A549 (cell line): ENCODE data around the gene PRSS8. TPM values are rescaled to one million over a fixed set of nuclear protein-coding genes. Genes with fewer than 3 reads are reported as not detected.
A peak's percentile ranks its signal among the peaks of the same experiment; 100 is the strongest.

Source experiments
- ATAC-seq, 2 experiments: fragments of 200-7000 bp in 1 of 2; fragments of >200 bp in 1 of 2; cut with Nextera tagmentation in 1 of 2; cut with Tn5 transposase in 1 of 2; 3 replicates each; pipeline versions ENCODE4 v1.8.0 to v1.9.1; 2018 to 2020; ENCODE audit warnings: mild to moderate bottlenecking in 1 of 2, moderate library complexity in 1 of 2
- CTCF ChIA-PET: fragments of 300-600 bp; sonication (Branson Sonifier 250); formaldehyde crosslinking; extraction: SDS; loops from one replicate; lab custom pipeline; 2021; ENCODE audit warnings: antibody characterized with exemption, inconsistent platforms; lab: Yijun Ruan, JAX
- POLR2A ChIA-PET: fragments of 350-600 bp; formaldehyde crosslinking; extraction: SDS; loops from one replicate; lab custom pipeline; 2021; ENCODE audit warnings: antibody characterized with exemption, inconsistent platforms; lab: Yijun Ruan, JAX
- DNase-seq, 2 experiments: peaks; one replicate each; pipeline versions ENCODE4 v3.0.0 to v3.0.0-alpha.2; 2011 to 2016; ENCODE audit warnings: low read depth in 1 of 2, low spot score in 1 of 2
- FAIRE-seq: peaks from 2 replicates; lab custom pipeline; 2011; peaks lifted over from hg19 to GRCh38; lab: Jason Lieb, UNC
- H3K27ac ChIP-seq, 2 experiments: fragments of >200 bp; sonication (Bioruptor Twin); formaldehyde crosslinking; 3 replicates each; pipeline ENCODE4 v1.5.1; 2016 to 2017
- H3K4me1 ChIP-seq: fragments of >200 bp; sonication (Bioruptor Twin); formaldehyde crosslinking; 3 replicates; pipeline ENCODE4 v1.6.1; 2016
- H3K4me2 ChIP-seq: fragments of >200 bp; sonication (Bioruptor Twin); formaldehyde crosslinking; 3 replicates; pipeline ENCODE4 v1.6.1; 2016
- H3K4me3 ChIP-seq: fragments of >200 bp; sonication (Bioruptor Twin); formaldehyde crosslinking; 3 replicates; pipeline ENCODE4 v1.5.1; 2016
- H3K9me3 ChIP-seq: fragments of >200 bp; sonication (Bioruptor Twin); formaldehyde crosslinking; 3 replicates; pipeline ENCODE4 v1.6.1; 2016
- CBX8 ChIP-seq: fragments of 200-600 bp; sonication (generic); IDR thresholded peaks from 2 replicates; pipeline ENCODE4 v1.6.1; 2016
- CHD2 ChIP-seq: fragments of 150-350 bp; IDR thresholded peaks from 2 replicates; pipeline ENCODE4 v1.6.1; 2014; ENCODE audit warnings: low read length; ENCODE audit not compliant: partially characterized antibody
- CHD4 ChIP-seq: fragments of 200-600 bp; sonication (generic); IDR thresholded peaks from 2 replicates; pipeline ENCODE4 v1.6.1; 2016; ENCODE audit warnings: antibody characterized with exemption, mild to moderate bottlenecking, borderline replicate concordance
- CTCF ChIP-seq: fragments of >200 bp; sonication (Bioruptor Twin); formaldehyde crosslinking; IDR thresholded peaks from 3 replicates; pipeline ENCODE4 v1.5.1; 2016
- ELK1 ChIP-seq: fragments of 150-350 bp; IDR thresholded peaks from 2 replicates; pipeline ENCODE4 v1.6.1; 2014; ENCODE audit warnings: low read depth, mild to moderate bottlenecking, low read length
- FOSL2 ChIP-seq, 2 experiments: fragments of 450-650 bp in 1 of 2; fragments of >200 bp in 1 of 2; sonication (Bioruptor Twin) in 1 of 2; formaldehyde crosslinking; IDR thresholded peaks; 2 replicates each; pipeline versions ENCODE4 v1.5.0 to v1.6.1; 2016 to 2020; ENCODE audit warnings: mild to moderate bottlenecking in 1 of 2, moderate library complexity in 1 of 2
- HDAC2 ChIP-seq: fragments of 200-600 bp; sonication (generic); IDR thresholded peaks from 2 replicates; pipeline ENCODE4 v1.6.1; 2016
- HMGXB4 ChIP-seq: fragments of 250-450 bp; sonication (Bioruptor Pico); IDR thresholded peaks from 2 replicates; pipeline ENCODE4 v1.5.0; 2021; ENCODE audit warnings: mild to moderate bottlenecking, moderate library complexity, borderline replicate concordance
- HOXB13 ChIP-seq: fragments of 250-450 bp; sonication (Bioruptor Pico); IDR thresholded peaks from 2 replicates; pipeline ENCODE4 v1.5.0; 2020; ENCODE audit warnings: low read depth, mild to moderate bottlenecking, moderate library complexity
- JUN ChIP-seq, 2 experiments: fragments of >200 bp; sonication (Bioruptor Twin); formaldehyde crosslinking; IDR thresholded peaks; 2 replicates in 1 of 2; 3 replicates in 1 of 2; pipeline ENCODE4 v1.6.1; 2016 to 2017
- KDM5A ChIP-seq: fragments of 200-600 bp; sonication (generic); IDR thresholded peaks from 2 replicates; pipeline ENCODE4 v1.6.1; 2016; ENCODE audit warnings: antibody characterized with exemption, mild to moderate bottlenecking
- NPAS2 ChIP-seq: fragments of 250-450 bp; sonication (Bioruptor Pico); IDR thresholded peaks from 2 replicates; pipeline ENCODE4 v1.8.0; 2022; ENCODE audit warnings: mild to moderate bottlenecking, moderate library complexity, borderline replicate concordance
- PBX3 ChIP-seq: IDR thresholded peaks from 2 replicates; pipeline ENCODE4 v1.6.1; 2012
- ZNF302 ChIP-seq: fragments of 250-450 bp; sonication (Bioruptor Pico); IDR thresholded peaks from 2 replicates; pipeline ENCODE4 v1.9.0; 2021; ENCODE audit warnings: inconsistent platforms, mild to moderate bottlenecking, moderate library complexity
- WGBS: methylation state at CpG from one replicate; pipeline ENCODE4 v1.1.6; 2017; ENCODE audit errors: missing lambda C conversion rate; 5-methylcytosine and 5-hydroxymethylcytosine counted together
- polyA plus RNA-seq, 4 experiments: library from polyadenylated mRNA; depleted of rRNA in 3 of 4; stranded (reverse); fragments of >200 nt; fragmentation: RNase III in 1 of 4; extraction: RNeasy Plus Mini Kit Qiagen cat#74134 plus additional on column Dnase treatment in 1 of 4; gene quantifications; 2 replicates in 3 of 4; 3 replicates in 1 of 4; pipeline ENCODE4 v1.2.3, GENCODE V29; 2011 to 2017
- small RNA-seq, 6 experiments: library from RNA; depleted of rRNA; stranded (forward); fragments of <200 nt; gene quantifications; one replicate each; pipeline ENCODE3, GENCODE V24; 2012

PRSS8 gene
- polyA plus RNA-seq, 2 of the 4 experiments (the other 2 are of a cell fraction): 0.08 to 0.09 TPM

- Histone ChIP-seq H3K27ac (no peak overlapping the region), H3K4me2 (no peak overlapping the region), H3K4me3 (no peak overlapping the region), H3K4me1 (no peaks in the 10 kb centered on the region), H3K9me3 (no peaks in the 10 kb centered on the region)
- ChIA-PET POLR2A (interaction anchor here (0.6 kb wide), 1 partner anchor 10 kb away, joined by 3 read pairs; the partner anchor contains the start of gene ZNF668), CTCF (interaction anchor here (0.8 to 3.8 kb wide), 2 partner anchors 13 to 98 kb away, joined by 3 to 17 read pairs; partner anchors contain the start of gene HSD3B7)
- DNase-seq: no peak
- no peak for FAIRE-seq
- no peak for ATAC-seq
- 83% methylated on average over 9 of the region's 9 CpGs for WGBS
- TF ChIP-seq PBX3: no peak
- 0 out of 5 replicates have a peak, but pooled peaks of 1 of the 2 experiments have one; percentile 13 for TF ChIP-seq JUN (IDR thresholded peaks at IDR 0.05)
These were observed 52.4 kb downstream of the PRSS8 start for GRCh38 chr16:31083081-31083480.

- POLR2A ChIA-PET: interaction anchor here (0.6 kb wide), 1 partner anchor 9 kb away, joined by 3 read pairs; the partner anchor contains the start of gene ZNF668
- no peaks in the 10 kb centered on the region for H3K9me3 ChIP-seq
- no peak overlapping the region for H3K4me2 ChIP-seq
- H3K4me1 ChIP-seq: no peaks in the 10 kb centered on the region
- DNase-seq (no peak), ATAC-seq (peak in 1 of 2 experiments; percentile 16; a peak in 3 of 6 replicates), FAIRE-seq (no peak)
- CTCF ChIA-PET: interaction anchor here (0.8 to 3.8 kb wide), 2 partner anchors 12 to 98 kb away, joined by 3 to 17 read pairs; partner anchors contain the start of gene HSD3B7
- 84% methylated on average over 12 of the region's 14 CpGs for WGBS
- TF ChIP-seq ZNF302 (CRISPR knock-in tag) (no peak), NPAS2 (CRISPR knock-in tag) (no peak), CHD2 (no peak), HOXB13 (CRISPR knock-in tag) (no peak), PBX3 (no peak), CTCF (no peak), FOSL2 (IDR thresholded peaks at IDR 0.05) (no peak), FOSL2 (CRISPR knock-in tag; IDR thresholded peaks at IDR 0.05) (no peak), ELK1 (no peak), HDAC2 (no peak), HMGXB4 (CRISPR knock-in tag) (no peak), KDM5A (no peak), CBX8 (no peak), CHD4 (no peak)
- no peak overlapping the region for H3K4me3 ChIP-seq
- no peak overlapping the region for H3K27ac ChIP-seq
These were observed 53.0 kb downstream of the PRSS8 start for GRCh38 chr16:31082368-31083045.

Small RNA genes within 50 kb of the gene (small RNA-seq; reads per million reads assigned to genes)
- gene AC009088.4 (0 to 2.1 (median 0) reads per million in 6 experiments), gene NDUFA3P6 (0 reads per million in 6 experiments)

Other genes starting within 250 kb of the PRSS8 start
- 9.5 and 10.8 TPM in 2 replicates for gene BCL7C, start 241.7 kb downstream of the PRSS8 start, polyA plus RNA-seq (2011; rRNA removed)
- gene BCL7C, start 241.7 kb downstream of the PRSS8 start, polyA plus RNA-seq (2017; fragmentation: RNase III; extraction: RNeasy Plus Mini Kit Qiagen cat#74134 plus additional on column Dnase treatment): 12.9 to 13.9 TPM (median 13.6 TPM) in 3 replicates
- gene CTF1, start 239.1 kb downstream of the PRSS8 start, polyA plus RNA-seq (2011; rRNA removed): 0.13 and 0.44 TPM in 2 replicates
- gene CTF1, start 239.1 kb downstream of the PRSS8 start, polyA plus RNA-seq (2017; fragmentation: RNase III; extraction: RNeasy Plus Mini Kit Qiagen cat#74134 plus additional on column Dnase treatment): 0.16 to 0.30 TPM (median 0.23 TPM) in 3 replicates
- 5.6 and 7.0 TPM in 2 replicates for gene FBXL19, start 212.2 kb downstream of the PRSS8 start, polyA plus RNA-seq (2011; rRNA removed)
- gene FBXL19, start 212.2 kb downstream of the PRSS8 start, polyA plus RNA-seq (2017; fragmentation: RNase III; extraction: RNeasy Plus Mini Kit Qiagen cat#74134 plus additional on column Dnase treatment): 15.5 to 21.5 TPM (median 18.3 TPM) in 3 replicates
- 14.1 and 17.3 TPM in 2 replicates for gene ORAI3, start 186.7 kb downstream of the PRSS8 start, polyA plus RNA-seq (2011; rRNA removed)
- 7.1 to 11.8 TPM (median 10.5 TPM) in 3 replicates for gene ORAI3, start 186.7 kb downstream of the PRSS8 start, polyA plus RNA-seq (2017; fragmentation: RNase III; extraction: RNeasy Plus Mini Kit Qiagen cat#74134 plus additional on column Dnase treatment)
- gene SETD1A, start 178.0 kb downstream of the PRSS8 start, polyA plus RNA-seq (2011; rRNA removed): 2.0 and 3.8 TPM in 2 replicates
- gene SETD1A, start 178.0 kb downstream of the PRSS8 start, polyA plus RNA-seq (2017; fragmentation: RNase III; extraction: RNeasy Plus Mini Kit Qiagen cat#74134 plus additional on column Dnase treatment): 15.7 to 22.6 TPM (median 21.2 TPM) in 3 replicates
- gene HSD3B7, start 150.5 kb downstream of the PRSS8 start, polyA plus RNA-seq (2011; rRNA removed): 10.5 and 15.2 TPM in 2 replicates
- 17.3 to 20.1 TPM (median 19.7 TPM) in 3 replicates for gene HSD3B7, start 150.5 kb downstream of the PRSS8 start, polyA plus RNA-seq (2017; fragmentation: RNase III; extraction: RNeasy Plus Mini Kit Qiagen cat#74134 plus additional on column Dnase treatment)
- 2.6 and 2.7 TPM in 2 replicates for gene STX1B, start 125.1 kb downstream of the PRSS8 start, polyA plus RNA-seq (2011; rRNA removed)
- 2.4 to 4.4 TPM (median 2.8 TPM) in 3 replicates for gene STX1B, start 125.1 kb downstream of the PRSS8 start, polyA plus RNA-seq (2017; fragmentation: RNase III; extraction: RNeasy Plus Mini Kit Qiagen cat#74134 plus additional on column Dnase treatment)
- 37.0 and 39.7 TPM in 2 replicates for gene STX4, start 102.2 kb downstream of the PRSS8 start, polyA plus RNA-seq (2011; rRNA removed)
- gene STX4, start 102.2 kb downstream of the PRSS8 start, polyA plus RNA-seq (2017; fragmentation: RNase III; extraction: RNeasy Plus Mini Kit Qiagen cat#74134 plus additional on column Dnase treatment): 67.9 to 79.5 TPM (median 73.9 TPM) in 3 replicates
- 3.9 and 4.7 TPM in 2 replicates for gene ZNF668, start 61.5 kb downstream of the PRSS8 start, polyA plus RNA-seq (2011; rRNA removed)
- gene ZNF668, start 61.5 kb downstream of the PRSS8 start, polyA plus RNA-seq (2017; fragmentation: RNase III; extraction: RNeasy Plus Mini Kit Qiagen cat#74134 plus additional on column Dnase treatment): 9.8 to 10.7 TPM (median 10.7 TPM) in 3 replicates
- 3.0 and 4.3 TPM in 2 replicates for gene ZNF646, start 61.3 kb downstream of the PRSS8 start, polyA plus RNA-seq (2011; rRNA removed)
- 7.8 to 9.1 TPM (median 8.2 TPM) in 3 replicates for gene ZNF646, start 61.3 kb downstream of the PRSS8 start, polyA plus RNA-seq (2017; fragmentation: RNase III; extraction: RNeasy Plus Mini Kit Qiagen cat#74134 plus additional on column Dnase treatment)
- 0.78 and 0.79 TPM in 2 replicates for gene PRSS53, start 46.8 kb downstream of the PRSS8 start, polyA plus RNA-seq (2011; rRNA removed)
- 1.2 to 1.7 TPM (median 1.5 TPM) in 3 replicates for gene PRSS53, start 46.8 kb downstream of the PRSS8 start, polyA plus RNA-seq (2017; fragmentation: RNase III; extraction: RNeasy Plus Mini Kit Qiagen cat#74134 plus additional on column Dnase treatment)
- 101 and 136 TPM in 2 replicates for gene VKORC1, start 40.9 kb downstream of the PRSS8 start, polyA plus RNA-seq (2011; rRNA removed)
- gene VKORC1, start 40.9 kb downstream of the PRSS8 start, polyA plus RNA-seq (2017; fragmentation: RNase III; extraction: RNeasy Plus Mini Kit Qiagen cat#74134 plus additional on column Dnase treatment): 83.6 to 97.6 TPM (median 94.2 TPM) in 3 replicates
- gene BCKDK, start 27.3 kb downstream of the PRSS8 start, polyA plus RNA-seq (2011; rRNA removed): 20.7 and 22.1 TPM in 2 replicates
- 35.1 to 36.7 TPM (median 36.4 TPM) in 3 replicates for gene BCKDK, start 27.3 kb downstream of the PRSS8 start, polyA plus RNA-seq (2017; fragmentation: RNase III; extraction: RNeasy Plus Mini Kit Qiagen cat#74134 plus additional on column Dnase treatment)
- 42.2 and 52.9 TPM in 2 replicates for gene KAT8, start 18.1 kb downstream of the PRSS8 start, polyA plus RNA-seq (2011; rRNA removed)
- gene KAT8, start 18.1 kb downstream of the PRSS8 start, polyA plus RNA-seq (2017; fragmentation: RNase III; extraction: RNeasy Plus Mini Kit Qiagen cat#74134 plus additional on column Dnase treatment): 34.0 to 38.3 TPM (median 34.4 TPM) in 3 replicates
- 0.41 TPM in 1 of 2 replicates, not detected in the other for gene PRSS36, start 14.3 kb upstream of the PRSS8 start, polyA plus RNA-seq (2011; rRNA removed)
- gene PRSS36, start 14.3 kb upstream of the PRSS8 start, polyA plus RNA-seq (2017; fragmentation: RNase III; extraction: RNeasy Plus Mini Kit Qiagen cat#74134 plus additional on column Dnase treatment): 0.55 to 0.75 TPM (median 0.55 TPM) in 3 replicates
- gene FUS, start 44.4 kb upstream of the PRSS8 start, polyA plus RNA-seq (2011; rRNA removed): 168 and 224 TPM in 2 replicates
- 740 to 780 TPM (median 745 TPM) in 3 replicates for gene FUS, start 44.4 kb upstream of the PRSS8 start, polyA plus RNA-seq (2017; fragmentation: RNase III; extraction: RNeasy Plus Mini Kit Qiagen cat#74134 plus additional on column Dnase treatment)
- gene PYCARD, start 67.0 kb upstream of the PRSS8 start, polyA plus RNA-seq (2011; rRNA removed): 16.1 and 20.0 TPM in 2 replicates
- gene PYCARD, start 67.0 kb upstream of the PRSS8 start, polyA plus RNA-seq (2017; fragmentation: RNase III; extraction: RNeasy Plus Mini Kit Qiagen cat#74134 plus additional on column Dnase treatment): 26.4 to 32.2 TPM (median 30.1 TPM) in 3 replicates
- not detected in 2 replicates for gene TRIM72, start 78.4 kb upstream of the PRSS8 start, polyA plus RNA-seq (2011; rRNA removed)
- 0.04 TPM in 1 of 3 replicates, not detected in the others for gene TRIM72, start 78.4 kb upstream of the PRSS8 start, polyA plus RNA-seq (2017; fragmentation: RNase III; extraction: RNeasy Plus Mini Kit Qiagen cat#74134 plus additional on column Dnase treatment)
- not detected in 2 replicates for gene PYDC1, start 81.4 kb upstream of the PRSS8 start, polyA plus RNA-seq (2011; rRNA removed)
- gene PYDC1, start 81.4 kb upstream of the PRSS8 start, polyA plus RNA-seq (2017; fragmentation: RNase III; extraction: RNeasy Plus Mini Kit Qiagen cat#74134 plus additional on column Dnase treatment): not detected in 3 replicates
- 0.77 and 0.88 TPM in 2 replicates for gene ITGAM, start 124.2 kb upstream of the PRSS8 start, polyA plus RNA-seq (2011; rRNA removed)
- 0.84 to 1.5 TPM (median 1.3 TPM) in 3 replicates for gene ITGAM, start 124.2 kb upstream of the PRSS8 start, polyA plus RNA-seq (2017; fragmentation: RNase III; extraction: RNeasy Plus Mini Kit Qiagen cat#74134 plus additional on column Dnase treatment)
- 0.87 and 1.4 TPM in 2 replicates for gene ITGAX, start 219.4 kb upstream of the PRSS8 start, polyA plus RNA-seq (2011; rRNA removed)
- 0.35 to 0.79 TPM (median 0.49 TPM) in 3 replicates for gene ITGAX, start 219.4 kb upstream of the PRSS8 start, polyA plus RNA-seq (2017; fragmentation: RNase III; extraction: RNeasy Plus Mini Kit Qiagen cat#74134 plus additional on column Dnase treatment)